Sciatic nerve (tissue), 2 donors: Measurements from ENCODE around the gene PRRC2B. TPM values are rescaled to one million over a fixed set of nuclear protein-coding genes. Genes with fewer than 3 reads are reported as not detected.
"Not testable (repeated sequence)": the region's sequence is repeated elsewhere in the genome, so short reads cannot be mapped to it uniquely, and the experiment has no call there.

Experiments
- ATAC-seq: fragments of 200-7000 bp; cut with Tn5 transposase; one replicate; pipeline ENCODE4 v1.9.1; 2020; ENCODE audit warnings: mild to moderate bottlenecking, moderate library complexity
- DNase-seq: peaks from one replicate; pipeline ENCODE4 v3.0.0-alpha.2; 2020; ENCODE audit warnings: low spot score
- intact Hi-C: fragments of 100-400 bp; cut with DNase I; formaldehyde crosslinking; loops from one replicate; pipeline ENCODE4 v1.14.2; 2022
- total RNA-seq: library from RNA; stranded (reverse); fragmentation: NEBNext Ultra II Directional; extraction: Animal tissue kit (Norgen Biotek cat#: 25700); gene quantifications from one replicate; pipeline ENCODE4 v1.2.1, GENCODE V29; 2021
- donor health status: DM: no; HTN: no; CAD: no.
- donor health status: DM: no; HTN: no; CAD: no.

Gene PRRC2B
- total RNA-seq, 1 donor from 2014 or later, result 252 TPM

DNA sequence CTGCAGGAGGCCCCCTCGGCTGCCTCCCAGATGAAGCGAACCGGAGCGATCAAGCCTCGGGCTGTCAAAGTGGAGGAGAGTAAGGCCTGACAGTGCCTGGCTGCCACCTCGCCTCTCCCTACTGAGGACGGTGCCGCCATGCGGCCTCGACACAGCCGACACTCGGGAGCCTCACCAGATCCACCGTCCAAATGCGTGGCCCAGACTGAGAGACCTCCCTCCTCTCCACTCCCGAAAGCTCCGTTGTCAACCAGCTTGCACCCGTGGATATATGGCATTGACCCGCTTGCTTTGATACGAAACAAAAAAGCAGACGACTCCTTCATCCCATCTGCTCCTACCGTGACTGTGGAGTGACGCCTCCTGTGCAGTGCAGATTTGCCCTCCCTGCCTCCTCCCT is 101.9 kb downstream of the PRRC2B start:
- DNase-seq (no peak), ATAC-seq (no peak)
- intact Hi-C loops, result loop anchor here (5.0 kb wide), 1 partner anchor 1178 kb away; no protein-coding TSS in a partner anchor

DNA sequence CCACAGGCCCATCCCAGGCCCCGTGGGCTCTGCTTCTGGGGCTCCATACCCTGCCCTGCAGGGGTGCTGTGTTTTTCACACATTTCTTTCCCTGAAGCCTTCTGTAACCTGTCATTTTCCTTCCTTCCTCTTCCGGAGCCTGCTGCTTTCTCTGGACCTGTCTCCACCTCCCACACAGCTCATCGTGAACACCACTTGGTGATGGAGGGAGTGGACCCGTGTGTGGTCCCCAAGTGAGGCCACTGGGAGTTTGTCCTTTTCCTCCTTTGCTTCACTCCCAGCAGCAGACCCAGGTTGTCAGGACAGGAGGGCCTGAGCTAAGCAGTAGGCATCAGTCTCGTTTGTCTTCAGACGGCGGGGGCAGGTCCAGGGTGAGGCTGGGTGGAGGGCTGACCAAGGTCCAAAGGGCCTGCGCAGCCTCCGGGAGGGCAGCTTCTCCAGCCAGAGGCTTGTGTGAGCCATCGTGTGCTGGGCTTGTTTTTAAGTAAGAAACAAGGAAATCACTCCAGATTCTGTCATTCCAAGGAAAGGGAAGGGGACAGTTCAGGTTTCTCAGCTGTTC is 103.0 kb downstream of the PRRC2B start:
- DNase-seq (no peak), ATAC-seq (no peak)
- intact Hi-C loops, result loop anchor here (5.0 kb wide), 1 partner anchor 1180 kb away; no protein-coding TSS in a partner anchor

DNA sequence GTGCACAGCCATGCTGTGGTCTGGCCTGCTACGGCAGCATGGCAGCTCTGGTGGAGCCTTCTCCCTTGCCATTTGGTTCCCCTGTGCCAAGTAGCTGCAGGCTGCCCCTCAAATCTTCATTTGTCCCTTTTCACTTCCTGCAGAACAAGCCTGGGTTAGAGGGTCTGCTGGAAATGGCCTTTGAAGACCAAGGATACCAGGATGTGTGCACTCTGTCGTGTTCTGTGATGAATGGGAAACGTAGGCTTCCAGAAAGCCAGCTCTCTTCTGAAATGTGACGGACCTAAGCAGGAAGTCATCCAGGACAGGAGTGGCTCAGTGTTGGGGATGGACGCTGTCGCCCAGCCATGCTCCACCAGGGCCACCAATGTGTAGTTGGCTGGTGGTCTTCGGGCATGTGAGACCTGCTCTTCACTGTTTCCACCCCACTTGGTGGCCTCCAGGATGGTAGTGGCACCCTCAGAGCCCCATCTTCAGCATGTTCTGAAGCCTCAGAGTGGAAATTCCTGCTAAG is 105.4 kb downstream of the PRRC2B start:
- intact Hi-C loops, result loop anchor here (5.0 kb wide), 1 partner anchor 1182 kb away; no protein-coding TSS in a partner anchor

GRCh38 chr9:131500377-131500776 is 106.5 kb downstream of the PRRC2B start:
- intact Hi-C loops, result loop anchor here (5.0 kb wide), 1 partner anchor 148 kb away; no protein-coding TSS in a partner anchor
- DNase-seq, result no peak
- ATAC-seq, result no peak

More for the DNA sequence above, 105.4 kb downstream of the PRRC2B start:
- ATAC-seq (no peak), DNase-seq (no peak)

DNA sequence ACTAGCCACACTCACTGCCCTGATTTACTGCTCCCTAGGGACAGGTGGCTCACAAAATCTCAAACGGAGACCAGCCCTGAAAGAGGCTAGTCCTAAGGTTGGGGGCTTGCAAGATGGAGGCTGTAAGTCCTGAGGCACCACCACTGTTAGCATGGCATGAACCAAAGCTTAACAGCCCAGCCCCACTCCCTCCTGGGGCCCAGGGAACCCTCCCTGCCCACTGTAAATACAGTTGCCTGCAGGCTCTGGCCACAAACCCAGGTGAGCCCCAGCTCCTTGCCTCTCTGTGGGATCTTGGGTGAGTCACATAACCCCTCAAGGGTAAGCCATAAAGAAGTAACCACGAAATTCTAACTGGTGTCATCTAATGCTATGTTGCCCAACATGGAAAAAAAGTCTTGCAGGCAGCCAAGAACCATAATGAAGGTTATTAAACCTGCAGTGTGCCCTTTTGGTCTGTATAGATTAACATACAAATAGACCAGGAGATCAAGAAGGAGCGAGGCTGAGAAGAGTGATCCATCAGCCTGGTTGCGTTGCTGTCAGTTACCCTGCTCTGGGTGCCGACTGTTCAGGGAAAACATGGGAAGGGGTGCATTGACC is 107.2 kb downstream of the PRRC2B start:
- DNase-seq, result no peak
- intact Hi-C loops, result loop anchor here (5.0 kb wide), 1 partner anchor 149 kb away; no protein-coding TSS in a partner anchor
- ATAC-seq, result no peak

- ATAC-seq (peak; percentile 97), DNase-seq (peak; percentile 89)
- intact Hi-C loops, result loop anchor here (5.0 kb wide), 1 partner anchor 151 kb away; no protein-coding TSS in a partner anchor
Observed at GRCh38 chr9:131502781-131503625, 109.1 kb downstream of the PRRC2B start, which contains the start of gene POMT1. POMT1 (plus strand) TSS chr9:131502918; CDS start chr9:131504219, 1,301 bp downstream.

DNA sequence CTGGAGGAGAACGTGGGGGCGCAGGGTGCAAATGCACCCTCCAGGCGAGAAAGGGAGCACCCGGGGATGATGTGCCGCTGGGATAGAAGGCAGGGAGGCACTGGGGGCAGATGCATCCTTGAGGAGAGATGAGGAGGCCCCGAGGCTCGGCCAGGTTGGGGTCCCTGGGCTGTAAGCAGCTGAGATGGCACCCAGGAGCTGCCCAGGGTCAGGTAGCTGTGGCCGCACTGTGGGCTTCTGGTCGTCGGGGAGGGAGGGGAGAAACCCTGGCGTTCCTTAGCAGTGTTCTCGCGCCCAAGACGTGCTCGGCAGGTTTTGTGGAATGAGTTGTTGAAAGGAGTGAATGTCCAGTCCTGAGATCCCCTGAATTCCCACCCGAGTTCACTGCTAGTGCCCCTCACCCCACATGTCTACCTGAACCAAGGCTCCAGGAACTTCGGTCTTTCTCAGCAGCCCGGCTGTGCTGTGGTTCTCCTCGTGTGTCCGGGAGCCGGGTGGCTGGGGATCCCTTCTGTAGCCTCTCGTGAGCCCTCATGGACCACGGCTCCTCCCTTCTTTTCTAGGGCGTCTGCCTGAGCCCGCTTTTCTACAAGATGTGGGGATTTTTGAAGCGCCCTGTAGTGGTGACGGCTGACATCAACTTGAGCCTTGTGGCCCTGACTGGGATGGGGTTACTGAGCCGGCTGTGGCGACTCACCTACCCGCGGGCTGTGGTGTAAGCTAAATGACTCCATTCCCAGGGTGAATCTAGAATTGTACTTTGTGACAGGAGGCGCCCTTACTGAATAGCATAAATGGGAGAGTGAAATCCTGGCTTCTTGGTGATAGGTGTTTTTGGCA is 110.0 kb downstream of the PRRC2B start:
- intact Hi-C loops, result loop anchor here (5.0 kb wide), 1 partner anchor 152 kb away; no protein-coding TSS in a partner anchor
- DNase-seq, result no peak
- ATAC-seq, result no peak

GRCh38 chr9:131505012-131505411 is 111.1 kb downstream of the PRRC2B start:
- intact Hi-C loops, result no loop called here
- DNase-seq (no peak), ATAC-seq (no peak)

DNA sequence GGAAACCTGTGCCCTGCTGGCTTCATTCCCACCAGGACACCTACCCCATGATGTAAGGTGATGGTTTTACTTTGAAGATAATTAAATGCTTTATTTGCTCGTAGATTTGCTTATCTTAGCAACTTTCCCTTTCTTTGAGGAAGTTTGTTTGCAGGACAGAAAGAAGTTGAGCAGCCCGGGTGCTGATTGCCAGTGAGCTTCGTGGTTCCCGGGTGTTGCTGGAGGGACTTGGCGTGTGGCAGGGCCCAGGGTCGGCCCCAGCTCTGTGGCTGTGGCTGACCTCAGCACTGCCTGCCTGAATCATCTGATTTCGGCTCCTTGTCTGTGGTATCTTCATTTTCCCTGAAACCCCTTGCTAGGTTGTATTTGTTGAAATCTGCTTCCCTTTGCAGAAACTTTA is 117.5 kb downstream of the PRRC2B start:
- DNase-seq (no peak), ATAC-seq (no peak)
- intact Hi-C loops, result no loop called here

DNA sequence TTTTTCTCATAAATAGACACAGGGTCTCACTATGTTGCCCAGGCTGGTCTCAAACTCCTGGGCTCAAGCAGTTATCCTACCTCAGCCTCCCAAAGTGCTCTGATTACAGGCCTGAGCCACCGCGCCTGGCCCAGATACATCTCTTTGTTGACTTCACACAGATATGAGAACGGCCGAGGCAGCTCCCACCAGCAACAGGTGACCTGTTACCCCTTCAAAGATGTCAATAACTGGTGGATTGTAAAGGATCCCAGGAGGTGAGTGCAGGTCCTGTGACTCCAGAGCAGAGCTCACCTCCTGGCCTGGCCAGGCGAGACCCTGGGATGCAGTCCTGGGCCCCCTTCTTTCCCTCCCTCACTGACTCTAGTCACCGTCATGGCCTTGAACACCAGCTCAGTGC is 118.0 kb downstream of the PRRC2B start:
- ATAC-seq (no peak), DNase-seq (no peak)
- intact Hi-C loops, result no loop called here

DNA sequence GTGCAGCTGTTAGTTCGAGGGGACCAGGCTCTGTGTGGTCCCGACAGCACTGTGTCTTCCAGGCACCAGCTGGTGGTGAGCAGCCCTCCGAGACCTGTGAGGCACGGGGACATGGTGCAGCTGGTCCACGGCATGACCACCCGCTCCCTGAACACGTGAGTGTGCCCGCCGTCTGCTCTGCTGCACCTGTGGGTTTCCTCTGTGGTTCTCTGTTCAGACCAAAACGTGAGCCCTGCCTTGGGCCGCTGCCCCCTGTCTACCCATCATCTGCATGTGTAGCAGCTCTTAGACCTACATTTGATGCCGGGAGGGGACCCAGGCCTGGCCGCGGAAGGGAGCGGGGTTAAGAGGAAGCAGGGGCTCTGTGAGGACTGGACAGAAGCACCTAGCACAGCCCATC is 119.3 kb downstream of the PRRC2B start:
- ATAC-seq (no peak), DNase-seq (no peak)
- intact Hi-C loops, result no loop called here

- ATAC-seq, DNase-seq, intact Hi-C loops: not testable (repeated sequence)
Observed at GRCh38 chr9:131515559-131516031, 121.7 kb downstream of the PRRC2B start.

- DNase-seq (no peak), ATAC-seq (no peak)
- intact Hi-C loops, result no loop called here
Observed at GRCh38 chr9:131516100-131516499, 122.2 kb downstream of the PRRC2B start.

DNA sequence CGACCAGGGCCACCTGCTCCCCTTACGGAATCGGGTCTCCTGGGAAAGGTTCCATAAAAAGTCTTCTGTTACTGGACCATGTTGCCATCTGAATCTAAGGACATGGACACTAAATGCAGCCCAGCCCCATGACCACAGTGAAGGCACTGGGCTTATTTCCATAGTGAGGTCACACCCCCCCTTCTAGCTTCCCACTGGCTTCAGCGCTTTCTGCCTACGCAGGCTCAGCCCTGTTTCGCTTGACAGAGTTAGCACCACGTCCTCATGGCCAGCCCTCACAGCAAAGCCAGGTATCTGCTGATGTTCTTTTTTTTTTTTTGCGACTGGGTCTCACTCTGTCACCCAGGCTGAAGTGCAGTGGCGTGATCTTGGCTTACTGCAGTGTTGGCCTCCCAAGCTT is 123.0 kb downstream of the PRRC2B start:
- ATAC-seq (no peak), DNase-seq (no peak)
- intact Hi-C loops, result no loop called here

GRCh38 chr9:131517761-131518190 is 123.9 kb downstream of the PRRC2B start:
- intact Hi-C loops, result no loop called here
- ATAC-seq (no peak), DNase-seq (no peak)

DNA sequence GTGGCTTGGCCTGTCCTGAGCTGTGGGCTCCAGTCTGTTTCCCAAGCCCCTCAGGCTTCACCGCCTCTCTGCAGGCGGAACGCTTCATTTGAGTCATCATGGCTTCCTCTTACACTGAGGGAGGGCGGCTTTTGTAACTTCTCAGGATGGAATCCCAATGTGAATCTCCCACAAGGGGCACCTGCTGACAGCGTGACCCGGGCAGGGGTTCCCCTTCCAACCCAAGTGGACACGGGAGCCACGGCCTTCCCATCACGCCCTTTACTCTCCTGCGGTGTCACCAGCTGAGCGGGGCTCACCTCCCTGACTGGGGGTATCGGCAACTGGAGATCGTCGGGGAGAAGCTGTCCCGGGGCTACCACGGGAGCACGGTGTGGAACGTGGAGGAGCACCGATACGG is 124.7 kb downstream of the PRRC2B start:
- intact Hi-C loops, result no loop called here
- no peak for ATAC-seq
- DNase-seq, result no peak

DNA sequence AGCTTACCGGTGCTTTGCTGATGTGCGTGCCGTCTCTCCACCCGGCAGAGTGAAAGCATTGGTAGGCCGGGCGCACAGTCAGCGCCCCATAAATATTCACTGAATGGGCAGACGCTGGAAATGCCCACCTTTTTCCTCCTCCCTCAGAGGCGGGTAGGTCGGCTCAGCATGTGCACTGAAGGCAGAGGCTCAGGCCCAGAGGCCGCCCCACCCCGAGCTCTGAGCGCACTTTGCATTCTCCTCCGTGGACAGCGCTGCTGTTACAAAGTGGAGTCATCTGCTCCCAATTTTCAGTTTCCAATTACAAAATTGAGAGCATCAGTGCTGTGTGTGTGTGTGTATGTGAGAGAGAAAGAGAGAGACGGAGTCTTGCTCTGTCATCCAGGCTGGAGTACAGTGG is 126.6 kb downstream of the PRRC2B start:
- ATAC-seq (no peak), DNase-seq (no peak)
- intact Hi-C loops, result no loop called here

DNA sequence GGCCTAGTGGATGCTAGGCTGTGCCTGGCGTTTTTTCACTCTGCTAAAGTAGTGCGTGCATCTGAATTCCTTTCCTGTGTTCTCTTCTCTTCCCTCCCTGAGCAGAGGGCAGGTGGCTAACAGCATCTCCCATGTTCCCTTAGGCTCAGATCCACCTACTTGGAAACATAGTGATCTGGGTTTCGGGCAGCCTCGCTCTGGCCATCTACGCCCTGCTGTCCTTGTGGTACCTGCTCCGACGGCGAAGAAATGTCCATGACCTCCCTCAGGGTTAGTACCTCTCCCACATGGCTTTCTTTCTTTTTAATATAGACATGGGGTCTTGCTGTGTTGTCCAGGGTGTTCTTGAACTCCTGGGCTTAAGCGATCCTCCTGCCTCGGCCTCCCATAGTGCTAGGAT is 127.3 kb downstream of the PRRC2B start:
- ATAC-seq (no peak), DNase-seq (no peak)
- intact Hi-C loops, result no loop called here
